Transverse colon (tissue), 4 donors: ENCODE results near the gene TCFL5. TPM values are rescaled to one million over a fixed set of nuclear protein-coding genes. Genes with fewer than 3 reads are reported as not detected.

Source experiments
- DNase-seq: peaks from one replicate; pipeline ENCODE4 v3.0.0-alpha.2; 2019
- H3K27ac ChIP-seq, 4 donors: fragments of 200-600 bp; sonication (generic); 2 replicates each; pipeline ENCODE4 v1.5.1; 2016 to 2018; ENCODE audit warnings: inconsistent platforms in 4 of 4
- H3K27me3 ChIP-seq: fragments of 200-600 bp; sonication (generic); 2 replicates; pipeline ENCODE4 v1.5.1; 2017; ENCODE audit warnings: inconsistent platforms
- H3K36me3 ChIP-seq, 4 donors: fragments of 200-600 bp; sonication (generic); 2 replicates each; pipeline ENCODE4 v1.5.1; 2017 to 2019; ENCODE audit warnings: inconsistent platforms in 4 of 4
- H3K4me1 ChIP-seq, 4 donors: fragments of 200-600 bp; sonication (generic); 2 replicates each; pipeline ENCODE4 v1.5.1; 2017 to 2020; ENCODE audit warnings: inconsistent platforms in 4 of 4
- H3K4me3 ChIP-seq, 4 donors: fragments of 200-600 bp; sonication (generic); 1 replicate in 1 of 4; 2 replicates in 3 of 4; pipeline versions ENCODE4 v1.5.1 to v1.6.1; 2017 to 2019; ENCODE audit warnings: inconsistent platforms in 4 of 4
- H3K9me3 ChIP-seq, 2 donors: fragments of 200-600 bp; sonication (generic); 2 replicates each; pipeline ENCODE4 v1.5.1; 2017 to 2019; ENCODE audit warnings: inconsistent platforms in 2 of 2
- EP300 ChIP-seq: sonication (generic); formaldehyde crosslinking; IDR thresholded peaks from one replicate; pipeline ENCODE4 v1.6.1; 2017; ENCODE audit warnings: antibody characterized with exemption, low read depth
- POLR2A ChIP-seq: fragments of 450-650 bp; IDR thresholded peaks from one replicate; pipeline ENCODE4 v1.6.1; 2016; ENCODE audit warnings: antibody characterized with exemption, mild to moderate bottlenecking, moderate library complexity
- POLR2AphosphoS5 ChIP-seq, 3 donors: sonication (generic); formaldehyde crosslinking; IDR thresholded peaks; one replicate each; pipeline ENCODE4 v1.6.1; 2016; ENCODE audit warnings: antibody characterized with exemption in 3 of 3
- WGBS, 2 donors: methylation state at CpG; one replicate each; pipeline ENCODE4 v1.1.5; 2018; ENCODE audit warnings: low coverage in 1 of 2; 5-methylcytosine and 5-hydroxymethylcytosine counted together
- in situ Hi-C, 4 donors: fragments of 200-750 bp; cut with MboI; loops; one replicate each; pipeline versions ENCODE4 v1.15.0 to v1.15.1; 2017; ENCODE audit warnings: low sequenced_read_pairs in 3 of 4, low pct_ligation_motif_present in 1 of 4, low pct_unique_long_range_greater_than_20kb in 1 of 4
- intact Hi-C: fragments of 100-400 bp; cut with DNase I; formaldehyde crosslinking; loops from one replicate; pipeline ENCODE4 v1.15.1; 2023; ENCODE audit warnings: low total_unique reads
- total RNA-seq, 4 donors: library from RNA; depleted of rRNA; stranded (reverse); fragments of >200 nt; gene quantifications; one replicate each; pipeline ENCODE4 v1.1.0, GENCODE V29; 2016
- TF ChIP-seq, protein P1 (sequence below), 5 experiments: fragments of 200-600 bp in 3 of 5; fragments of 450-650 bp in 2 of 5; sonication (generic) in 3 of 5; IDR thresholded peaks; 1 replicate in 2 of 5; 2 replicates in 3 of 5; pipeline ENCODE4 v1.5.1; 2016 to 2017; ENCODE audit warnings: antibody characterized with exemption in 5 of 5, inconsistent platforms in 3 of 5, mild to moderate bottlenecking in 2 of 5, moderate library complexity in 1 of 5

TCFL5 gene
- total RNA-seq, 4 donors from 2014 or later: 5.2 to 19.9 (median 5.9) TPM

GRCh38 chr20:62840244-62841197 is 21.1 kb downstream of the TCFL5 start:
- peaks cover 13% of the 10 kb centered on the region for H3K27me3 ChIP-seq
- TF ChIP-seq POLR2A: no peak
- TF ChIP-seq EP300: no peak
- in situ Hi-C loops: no loop called here
- intact Hi-C loops: no loop called here
- no peak overlapping the region for H3K4me3 ChIP-seq
- H3K36me3 ChIP-seq: no peaks in the 10 kb centered on the region
- no peak for DNase-seq
- H3K4me1 ChIP-seq: peaks cover 0 to 16% (median 7%) of the 10 kb centered on the region in 4 donors
- 14 to 81% methylated on average over 1 to 42 of the region's 45 CpGs for WGBS, 2 donors
- H3K27ac ChIP-seq: no peak overlapping the region
- H3K9me3 ChIP-seq: no peaks in the 10 kb centered on the region

- intact Hi-C loops (no loop called here), in situ Hi-C loops (no loop called here)
- H3K9me3 ChIP-seq: no peaks in the 10 kb centered on the region
- 85% methylated on average over 11 of the region's 11 CpGs; no CpG with 5 or more reads in 1 of the 2 donors for WGBS, 2 donors
- TF ChIP-seq POLR2AphosphoS5 (IDR thresholded peaks at IDR 0.05): no peak
- TF ChIP-seq EP300: no peak
- TF ChIP-seq, protein P1, sequence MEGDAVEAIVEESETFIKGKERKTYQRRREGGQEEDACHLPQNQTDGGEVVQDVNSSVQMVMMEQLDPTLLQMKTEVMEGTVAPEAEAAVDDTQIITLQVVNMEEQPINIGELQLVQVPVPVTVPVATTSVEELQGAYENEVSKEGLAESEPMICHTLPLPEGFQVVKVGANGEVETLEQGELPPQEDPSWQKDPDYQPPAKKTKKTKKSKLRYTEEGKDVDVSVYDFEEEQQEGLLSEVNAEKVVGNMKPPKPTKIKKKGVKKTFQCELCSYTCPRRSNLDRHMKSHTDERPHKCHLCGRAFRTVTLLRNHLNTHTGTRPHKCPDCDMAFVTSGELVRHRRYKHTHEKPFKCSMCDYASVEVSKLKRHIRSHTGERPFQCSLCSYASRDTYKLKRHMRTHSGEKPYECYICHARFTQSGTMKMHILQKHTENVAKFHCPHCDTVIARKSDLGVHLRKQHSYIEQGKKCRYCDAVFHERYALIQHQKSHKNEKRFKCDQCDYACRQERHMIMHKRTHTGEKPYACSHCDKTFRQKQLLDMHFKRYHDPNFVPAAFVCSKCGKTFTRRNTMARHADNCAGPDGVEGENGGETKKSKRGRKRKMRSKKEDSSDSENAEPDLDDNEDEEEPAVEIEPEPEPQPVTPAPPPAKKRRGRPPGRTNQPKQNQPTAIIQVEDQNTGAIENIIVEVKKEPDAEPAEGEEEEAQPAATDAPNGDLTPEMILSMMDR (IDR thresholded peaks at IDR 0.05): no peak
- no peak for TF ChIP-seq POLR2A
- H3K4me3 ChIP-seq: no peak overlapping the region
- H3K27ac ChIP-seq: no peak overlapping the region
- H3K4me1 ChIP-seq: peaks cover 0 to 16% (median 7%) of the 10 kb centered on the region in 4 donors
- peaks cover 13% of the 10 kb centered on the region for H3K27me3 ChIP-seq
- no peak for DNase-seq
- H3K36me3 ChIP-seq: no peaks in the 10 kb centered on the region
Measured at GRCh38 chr20:62839816-62840215, 21.8 kb downstream of the TCFL5 start.

DNA sequence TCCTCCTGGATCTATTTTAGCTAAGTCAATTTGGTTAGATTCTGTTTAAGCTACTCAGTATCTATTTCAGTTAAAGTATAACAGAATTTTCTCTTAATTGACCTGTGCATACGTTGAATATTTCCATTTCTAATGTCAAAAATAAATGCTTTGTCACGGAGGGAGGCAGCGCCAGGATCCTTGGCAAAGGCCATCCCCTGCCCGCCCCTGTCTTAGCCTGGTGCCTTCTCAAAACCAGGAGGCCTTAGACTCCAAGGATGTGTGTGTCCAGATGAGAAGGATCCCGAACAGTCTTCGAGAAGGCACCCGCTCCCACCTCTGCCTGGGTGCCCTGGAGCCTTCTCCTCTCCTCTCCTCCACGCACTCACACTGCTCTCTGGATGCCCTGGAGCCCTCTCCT is 22.4 kb downstream of the TCFL5 start:
- Histone ChIP-seq H3K9me3 (no peaks in the 10 kb centered on the region), H3K36me3 (no peaks in the 10 kb centered on the region), H3K27me3 (peaks cover 13% of the 10 kb centered on the region), H3K4me1 (peaks cover 0 to 16% (median 7%) of the 10 kb centered on the region in 4 donors), H3K4me3 (no peak overlapping the region), H3K27ac (peak overlapping the region; percentile 69 to 80 (median 78))
- no peak for DNase-seq
- no peak for TF ChIP-seq EP300
- TF ChIP-seq, protein P1 (IDR thresholded peaks at IDR 0.05): no peak
- no peak for TF ChIP-seq POLR2A
- TF ChIP-seq POLR2AphosphoS5 (IDR thresholded peaks at IDR 0.05): no peak
- intact Hi-C loops: no loop called here
- in situ Hi-C loops: no loop called here
- WGBS, 2 donors: 90 to 93% methylated on average over 3 to 8 of the region's 8 CpGs

DNA sequence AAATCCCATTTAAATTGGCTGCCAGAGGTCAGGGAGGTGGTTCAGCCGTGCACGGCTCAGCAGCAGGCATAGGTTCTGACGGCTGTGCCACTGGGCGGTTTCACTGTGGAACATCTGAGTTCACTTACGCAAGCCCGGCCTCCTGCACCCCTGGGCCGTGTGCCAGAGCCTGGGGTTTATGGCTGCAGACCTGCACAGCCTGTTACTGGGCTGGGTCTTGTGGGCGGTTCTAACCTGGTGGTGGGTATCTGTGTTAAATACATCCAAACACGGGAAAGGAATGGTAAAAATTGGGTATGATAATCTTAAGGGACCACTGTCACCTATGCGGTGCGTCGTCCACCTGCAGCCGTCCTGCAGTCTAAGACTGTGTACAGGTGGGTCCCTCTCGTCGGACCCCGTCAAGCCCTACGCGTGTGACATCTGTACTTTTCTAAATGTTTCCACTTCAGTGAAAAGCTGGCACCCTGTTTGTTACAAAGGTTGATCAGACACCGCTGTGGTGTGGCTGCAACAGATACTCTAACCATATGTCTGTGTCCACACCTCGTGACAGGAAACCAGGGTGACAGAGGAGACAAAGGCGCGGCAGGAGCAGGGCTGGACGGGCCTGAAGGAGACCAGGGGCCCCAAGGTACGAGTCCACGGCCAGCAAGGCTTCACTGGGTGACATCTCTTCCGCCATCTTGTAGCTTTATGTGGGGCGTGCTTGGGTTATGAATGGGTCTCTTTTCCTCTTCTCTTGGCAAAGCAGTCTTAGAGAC is 23.3 kb downstream of the TCFL5 start:
- intact Hi-C loops (no loop called here), in situ Hi-C loops (no loop called here)
- DNase-seq: peak; percentile 95
- Histone ChIP-seq H3K9me3 (no peaks in the 10 kb centered on the region), H3K27me3 (peaks cover 13% of the 10 kb centered on the region), H3K36me3 (no peaks in the 10 kb centered on the region), H3K4me3 (no peak overlapping the region), H3K4me1 (peaks cover 0 to 20% (median 8%) of the 10 kb centered on the region in 4 donors), H3K27ac (peak overlapping the region; percentile 69 to 80 (median 78))
- TF ChIP-seq EP300: no peak
- TF ChIP-seq POLR2AphosphoS5 (IDR thresholded peaks at IDR 0.05): peak; percentile 14 to 59 (median 31)
- TF ChIP-seq, protein P1 (IDR thresholded peaks at IDR 0.05): no peak
- peak; percentile 14 for TF ChIP-seq POLR2A
- WGBS, 2 donors: 33 to 34% methylated on average over 3 to 26 of the region's 27 CpGs
